Naive thymus-derived CD4-positive, alpha-beta T cell (primary cell): ENCODE results near the gene HDLBP. TPM values are rescaled to one million over a fixed set of nuclear protein-coding genes. Genes with fewer than 3 reads are reported as not detected.

Experiments used
- ATAC-seq: fragments of 150-1000 bp; cut with Tn5 transposase; 2 replicates; pipeline ENCODE4 v1.10.0; 2021; ENCODE audit warnings: mild to moderate bottlenecking, moderate library complexity
- CTCF ChIA-PET: fragments of 350-600 bp; sonication (Branson Sonifier 250); formaldehyde crosslinking; loops from one replicate; lab custom pipeline; 2021; ENCODE audit warnings: antibody characterized with exemption; lab: Charles Lee
- POLR2A ChIA-PET: fragments of 350-600 bp; sonication (Branson Sonifier 250); formaldehyde crosslinking; loops from one replicate; lab custom pipeline; 2021; ENCODE audit warnings: antibody characterized with exemption, inconsistent platforms; lab: Charles Lee
- DNase-seq, 9 donors: peaks; one replicate each; pipeline versions ENCODE4 v3.0.0 to v3.0.0-alpha.2; 2020 to 2022; ENCODE audit warnings: mixed read lengths in 1 of 9
- H3K27ac ChIP-seq: one replicate; pipeline ENCODE4 v1.7.0; 2013; ENCODE audit warnings: mild to moderate bottlenecking, low read depth, low read length, moderate library complexity
- H3K27me3 ChIP-seq, 2 donors: one replicate each; pipeline ENCODE4 v1.7.0; 2013; ENCODE audit warnings: low read length in 2 of 2, mild to moderate bottlenecking in 2 of 2, moderate library complexity in 2 of 2; ENCODE audit not compliant: control insufficient read depth in 2 of 2, insufficient read depth in 2 of 2
- H3K36me3 ChIP-seq, 3 experiments: 1 replicate in 2 of 3; 2 replicates in 1 of 3; pipeline ENCODE4 v1.7.0; 2013; ENCODE audit warnings: low read length in 3 of 3, mild to moderate bottlenecking in 3 of 3, moderate library complexity in 1 of 3; ENCODE audit not compliant: insufficient read depth in 3 of 3, control insufficient read depth in 2 of 3
- H3K4me1 ChIP-seq, 2 donors: one replicate each; pipeline ENCODE4 v1.7.0; 2013; ENCODE audit warnings: low read length in 2 of 2, mild to moderate bottlenecking in 2 of 2, moderate library complexity in 1 of 2; ENCODE audit not compliant: control insufficient read depth in 2 of 2, insufficient read depth in 2 of 2
- H3K4me3 ChIP-seq: 2 replicates; pipeline ENCODE4 v1.7.0; 2013; ENCODE audit warnings: mild to moderate bottlenecking, low read length
- H3K9me3 ChIP-seq, 3 experiments: 1 replicate in 2 of 3; 2 replicates in 1 of 3; pipeline ENCODE4 v1.7.0; 2013; ENCODE audit warnings: low read length in 3 of 3; ENCODE audit not compliant: control insufficient read depth in 2 of 3
- H3K27ac Mint-ChIP-seq, 9 donors: one replicate each; pipeline ENCODE4 v1.8.0; 2020 to 2022; ENCODE audit warnings: mixed read lengths in 9 of 9, mild to moderate bottlenecking in 8 of 9, moderate library complexity in 5 of 9, inconsistent platforms in 2 of 9
- H3K27me3 Mint-ChIP-seq, 5 donors: one replicate each; pipeline ENCODE4 v1.8.0; 2021 to 2022; ENCODE audit warnings: mixed read lengths in 5 of 5, mild to moderate bottlenecking in 1 of 5
- H3K36me3 Mint-ChIP-seq, 5 donors: one replicate each; pipeline ENCODE4 v1.8.0; 2020 to 2022; ENCODE audit warnings: mixed read lengths in 5 of 5, mild to moderate bottlenecking in 3 of 5, inconsistent platforms in 1 of 5
- H3K4me1 Mint-ChIP-seq, 7 donors: one replicate each; pipeline ENCODE4 v1.8.0; 2020 to 2022; ENCODE audit warnings: mixed read lengths in 7 of 7, mild to moderate bottlenecking in 3 of 7, inconsistent platforms in 1 of 7
- H3K4me3 Mint-ChIP-seq, 10 donors: one replicate each; pipeline ENCODE4 v1.8.0; 2020 to 2022; ENCODE audit warnings: mild to moderate bottlenecking in 10 of 10, mixed read lengths in 10 of 10, moderate library complexity in 6 of 10, inconsistent platforms in 2 of 10
- H3K9me3 Mint-ChIP-seq, 11 donors: one replicate each; pipeline ENCODE4 v1.8.0; 2020 to 2022; ENCODE audit warnings: mixed read lengths in 11 of 11, mild to moderate bottlenecking in 4 of 11, inconsistent platforms in 1 of 11, moderate library complexity in 1 of 11
- intact Hi-C, 2 donors: fragments of 100-400 bp; cut with micrococcal nuclease; formaldehyde crosslinking; loops; one replicate each; pipeline ENCODE4 v1.15.1; 2023
- polyA plus RNA-seq, 2 donors: library from polyadenylated mRNA; unstranded; fragments of 300-500 nt; fragmentation: Illumina TruSeq; gene quantifications; one replicate each; pipeline ENCODE4 v1.2.3, GENCODE V29; 2021
- total RNA-seq, 6 experiments: library from RNA in 5 of 6; stranded (reverse) in 5 of 6; gene quantifications; 1 replicate in 5 of 6; 2 replicates in 1 of 6; pipeline ENCODE4 v1.2.3 and lab custom pipeline; 2021 to 2026

The HDLBP gene
- total and polyA plus RNA-seq, 7 experiments from 2014 or later, result 42.8 to 231 (median 153) TPM

DNA sequence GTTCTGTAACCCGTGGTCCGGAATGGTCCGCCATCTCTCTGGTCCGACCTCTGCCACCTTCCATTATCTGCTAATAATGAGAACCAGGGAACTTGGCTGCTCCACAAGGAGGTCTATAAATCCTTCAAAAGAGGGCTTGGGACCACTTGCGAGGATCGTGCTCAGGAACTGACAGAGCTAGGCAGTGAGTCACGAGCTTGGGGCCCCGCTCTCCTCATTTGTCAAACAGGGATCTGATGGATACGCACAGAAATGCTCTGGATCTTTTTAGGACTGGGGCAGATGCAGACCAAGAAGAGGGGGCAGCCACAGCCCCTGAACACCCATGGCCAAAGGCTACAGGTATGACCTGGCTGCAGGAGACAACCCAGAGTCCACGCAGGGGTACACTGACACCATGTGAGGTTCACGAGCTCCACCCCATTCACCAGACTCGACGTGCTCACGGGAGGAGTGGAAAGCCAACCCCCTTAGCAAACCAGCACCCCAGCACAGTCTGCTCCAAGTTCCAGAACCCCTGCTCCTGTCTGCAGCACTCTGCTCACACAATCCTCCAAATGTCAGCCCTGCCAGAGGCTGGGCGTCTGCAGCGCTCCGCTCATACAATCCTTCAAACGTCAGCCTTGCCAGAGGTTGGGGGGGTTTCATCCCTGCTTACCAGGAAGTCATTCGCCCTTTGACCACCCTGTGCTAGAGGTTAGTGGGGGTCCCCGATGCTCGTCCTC lies 81.2 kb downstream of the HDLBP start:
- Histone ChIP-seq H3K4me3 (no peak overlapping the region), H3K27me3 (no peaks in the 10 kb centered on the region), H3K4me1 (no peaks in the 10 kb centered on the region), H3K9me3 (no peaks in the 10 kb centered on the region), H3K27ac (no peak overlapping the region), H3K36me3 (peaks cover 18 to 97% (median 29%) of the 10 kb centered on the region in 3 experiments)
- intact Hi-C loops, result no loop called here
- ATAC-seq (no peak), DNase-seq (no peak)
- ChIA-PET CTCF (no interaction called here), POLR2A (interaction anchor here (0.6 kb wide), 1 partner anchor 480 kb away, joined by 3 read pairs; no protein-coding TSS in a partner anchor)
- Mint-ChIP-seq H3K36me3 (peaks cover 18 to 87% (median 41%) of the 10 kb centered on the region in 5 donors), H3K4me1 (peaks cover 0 to 6% (median 0%) of the 10 kb centered on the region in 7 donors), H3K9me3 (no peaks in the 10 kb centered on the region), H3K27ac (no peak overlapping the region), H3K4me3 (no peak overlapping the region), H3K27me3 (no peaks in the 10 kb centered on the region)

DNA sequence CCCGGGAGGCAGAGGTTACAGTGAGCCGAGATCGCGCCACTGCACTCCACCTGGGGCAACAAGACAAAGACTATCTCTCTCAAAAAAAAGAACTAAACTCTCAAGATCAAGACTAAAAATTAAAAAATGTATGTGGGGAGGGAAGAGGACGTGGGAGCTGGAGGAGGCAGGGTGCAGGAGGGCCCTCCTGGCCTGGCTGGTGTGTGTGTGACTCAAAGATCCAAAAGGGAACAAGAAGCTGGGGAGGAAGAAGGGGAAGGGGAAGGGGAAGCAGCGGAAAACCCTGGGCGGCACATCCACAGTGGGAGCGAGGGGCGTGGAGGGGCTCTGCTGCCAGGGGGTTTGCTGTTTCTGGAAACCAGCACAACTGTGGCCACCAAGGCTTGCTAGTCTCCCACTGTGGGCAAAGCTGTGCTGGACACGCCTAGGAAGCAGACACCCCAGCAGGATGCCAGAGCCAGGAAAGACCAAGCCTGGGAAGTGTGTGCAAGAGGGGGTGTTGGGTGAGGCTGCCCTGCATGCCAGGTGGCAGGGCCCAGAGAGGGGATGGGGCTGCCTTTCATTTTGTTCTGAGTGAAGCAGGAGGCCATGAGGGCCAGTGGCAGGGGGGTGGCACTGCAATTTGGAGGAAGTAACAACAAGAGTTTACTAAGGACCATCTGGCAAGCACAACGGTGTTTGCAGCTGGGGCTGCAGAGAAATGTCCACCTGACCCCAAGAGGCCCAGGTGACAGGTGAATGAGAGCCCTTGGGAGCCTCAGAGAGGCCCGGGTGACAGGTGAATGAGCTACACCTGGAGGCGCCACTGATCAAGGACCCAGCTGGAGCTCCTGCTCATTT lies 82.5 kb downstream of the HDLBP start:
- no peak overlapping the region for H3K4me3 Mint-ChIP-seq
- no peak overlapping the region for H3K4me3 ChIP-seq
- ChIA-PET CTCF (no interaction called here), POLR2A (interaction anchor here (0.6 kb wide), 1 partner anchor 13 kb away, joined by 4 read pairs; no protein-coding TSS in a partner anchor)
- no peaks in the 10 kb centered on the region for H3K4me1 ChIP-seq
- intact Hi-C loops, result no loop called here
- no peaks in the 10 kb centered on the region for H3K27me3 ChIP-seq
- no peaks in the 10 kb centered on the region for H3K9me3 Mint-ChIP-seq
- DNase-seq (no peak), ATAC-seq (no peak)
- peaks cover 18 to 97% (median 22%) of the 10 kb centered on the region in 3 experiments for H3K36me3 ChIP-seq
- no peaks in the 10 kb centered on the region for H3K27me3 Mint-ChIP-seq
- H3K4me1 Mint-ChIP-seq, result peaks cover 0 to 6% (median 0%) of the 10 kb centered on the region in 7 donors
- no peaks in the 10 kb centered on the region for H3K9me3 ChIP-seq
- peaks cover 9 to 84% (median 35%) of the 10 kb centered on the region in 5 donors for H3K36me3 Mint-ChIP-seq
- peak overlapping the region in 1 of 9 donors; percentile 41 for H3K27ac Mint-ChIP-seq
- no peak overlapping the region for H3K27ac ChIP-seq

DNA sequence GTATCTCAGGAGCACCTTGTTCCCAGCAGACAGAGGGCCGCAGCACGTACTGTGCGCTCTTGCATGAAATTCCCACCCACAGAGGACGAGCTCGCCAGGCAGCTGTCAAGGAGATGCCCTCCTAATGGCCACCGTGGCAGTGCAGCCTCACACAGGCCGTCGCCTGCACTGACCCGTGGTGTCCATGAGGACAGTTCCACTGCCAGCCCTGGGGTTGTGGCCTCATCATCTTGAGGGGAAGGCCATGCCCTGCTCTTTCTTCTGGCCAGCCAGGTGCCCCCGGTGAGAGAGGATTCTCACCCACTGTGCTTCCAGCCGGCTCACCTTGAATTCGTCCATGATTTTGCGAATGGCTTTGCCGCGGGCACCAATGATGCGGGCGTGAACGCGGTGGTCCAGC lies 85.0 kb downstream of the HDLBP start:
- ChIA-PET CTCF (no interaction called here), POLR2A (interaction anchor here (0.7 kb wide), 1 partner anchor 58 kb away, joined by 3 read pairs; no protein-coding TSS in a partner anchor)
- Mint-ChIP-seq H3K4me3 (no peak overlapping the region), H3K27me3 (no peaks in the 10 kb centered on the region), H3K4me1 (peaks cover 0 to 6% (median 0%) of the 10 kb centered on the region in 7 donors), H3K27ac (no peak overlapping the region), H3K9me3 (no peaks in the 10 kb centered on the region), H3K36me3 (peaks cover 0 to 69% (median 28%) of the 10 kb centered on the region in 5 donors)
- Histone ChIP-seq H3K4me1 (no peaks in the 10 kb centered on the region), H3K9me3 (no peaks in the 10 kb centered on the region), H3K27ac (no peak overlapping the region), H3K36me3 (peaks cover 3 to 86% (median 17%) of the 10 kb centered on the region in 3 experiments), H3K4me3 (no peak overlapping the region), H3K27me3 (no peaks in the 10 kb centered on the region)
- ATAC-seq (no peak), DNase-seq (no peak)
- intact Hi-C loops, result no loop called here

DNA sequence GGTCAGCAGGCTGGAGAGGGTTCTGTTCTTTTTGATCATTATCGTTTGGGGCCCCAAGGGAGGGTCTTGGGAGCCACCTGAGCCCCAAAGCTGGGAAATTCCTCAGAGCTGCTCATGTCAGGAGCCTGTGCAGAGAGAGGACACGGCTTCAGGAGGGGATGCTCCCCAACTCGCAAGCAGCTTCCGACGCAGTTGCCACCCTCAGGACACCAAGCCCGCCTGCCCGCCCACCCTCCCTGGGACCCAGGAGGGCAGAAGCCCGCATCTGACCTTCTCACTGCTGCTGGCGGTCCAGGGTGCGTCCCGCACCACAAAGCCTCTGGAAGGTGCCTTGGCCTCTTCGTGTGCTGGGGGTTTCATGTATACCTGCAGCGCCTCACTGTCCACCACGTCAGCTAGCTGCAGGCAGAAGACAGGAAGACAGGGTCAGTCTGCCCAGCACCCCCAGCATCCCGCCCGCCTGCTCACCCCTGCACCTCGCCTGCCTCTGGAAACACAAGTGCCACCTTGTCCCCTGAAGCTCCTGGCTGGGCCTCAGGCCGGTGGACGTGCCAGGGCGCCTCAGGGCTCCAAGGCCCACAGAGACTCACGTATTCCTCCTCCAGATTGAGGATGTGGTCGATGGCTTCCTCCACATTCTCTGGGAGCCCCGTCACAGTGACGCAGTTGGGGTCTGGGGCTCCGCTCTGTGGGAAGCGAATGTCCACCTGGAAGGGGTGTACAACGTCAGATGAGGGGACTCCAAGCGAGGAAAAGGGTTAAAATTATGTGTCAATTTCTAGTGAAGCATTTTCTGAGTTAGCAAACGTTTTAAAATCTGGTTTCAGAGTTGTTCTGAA lies 85.7 kb downstream of the HDLBP start:
- ChIA-PET POLR2A (no interaction called here), CTCF (no interaction called here)
- no peak overlapping the region for H3K4me3 ChIP-seq
- H3K4me1 ChIP-seq, result no peaks in the 10 kb centered on the region
- H3K27me3 ChIP-seq, result no peaks in the 10 kb centered on the region
- no peak overlapping the region for H3K27ac ChIP-seq
- Mint-ChIP-seq H3K4me1 (peaks cover 0 to 6% (median 0%) of the 10 kb centered on the region in 7 donors), H3K27ac (no peak overlapping the region), H3K27me3 (no peaks in the 10 kb centered on the region), H3K36me3 (peaks cover 0 to 63% (median 23%) of the 10 kb centered on the region in 5 donors), H3K4me3 (no peak overlapping the region), H3K9me3 (no peaks in the 10 kb centered on the region)
- ATAC-seq, result no peak
- H3K36me3 ChIP-seq, result peaks cover 0 to 79% (median 15%) of the 10 kb centered on the region in 3 experiments
- DNase-seq, result no peak
- intact Hi-C loops, result no loop called here
- no peaks in the 10 kb centered on the region for H3K9me3 ChIP-seq

DNA sequence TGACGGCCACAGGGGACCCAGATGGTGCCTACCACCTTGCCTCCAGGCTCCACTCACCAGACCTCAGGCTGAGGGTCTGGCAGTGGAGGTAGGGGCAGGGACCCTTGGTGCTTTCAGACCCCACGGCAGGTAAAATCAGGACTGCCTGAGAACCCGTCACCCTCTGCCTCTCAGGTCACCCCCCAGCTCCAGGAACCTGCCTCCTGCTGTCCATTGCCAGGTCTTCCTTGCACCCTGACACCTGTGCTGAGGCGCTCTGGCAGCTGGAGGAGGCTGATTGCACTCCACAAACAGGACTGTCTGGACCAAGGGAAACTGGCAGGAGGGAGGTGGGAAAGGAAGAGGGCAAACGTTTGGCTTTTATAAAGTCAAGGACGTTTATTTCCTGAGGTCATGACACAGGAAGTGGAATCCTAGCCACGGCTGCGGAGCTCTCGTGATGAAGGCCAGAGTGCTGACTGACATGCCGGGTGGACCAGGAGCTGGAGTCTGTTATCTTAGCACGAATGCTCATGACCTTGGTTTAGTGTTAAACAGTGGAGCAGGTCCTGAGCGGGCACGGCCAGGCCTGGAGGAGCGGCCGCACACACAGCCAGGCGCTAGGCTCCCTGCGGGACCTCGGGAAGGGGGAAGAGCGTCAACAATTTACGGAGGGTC lies 86.5 kb downstream of the HDLBP start:
- H3K36me3 ChIP-seq, result peaks cover 0 to 71% (median 12%) of the 10 kb centered on the region in 3 experiments
- ChIA-PET CTCF (interaction anchor here (0.6 kb wide), 1 partner anchor 351 kb away, joined by 3 read pairs; no protein-coding TSS in a partner anchor), POLR2A (no interaction called here)
- DNase-seq (no peak), ATAC-seq (no peak)
- H3K27me3 Mint-ChIP-seq, result no peaks in the 10 kb centered on the region
- H3K27ac Mint-ChIP-seq, result peak overlapping the region in 1 of 9 donors; percentile 66
- H3K27me3 ChIP-seq, result no peaks in the 10 kb centered on the region
- peaks cover 0 to 55% (median 17%) of the 10 kb centered on the region in 5 donors for H3K36me3 Mint-ChIP-seq
- no peaks in the 10 kb centered on the region for H3K4me1 ChIP-seq
- H3K4me3 Mint-ChIP-seq, result no peak overlapping the region
- no peaks in the 10 kb centered on the region for H3K9me3 ChIP-seq
- H3K4me3 ChIP-seq, result no peak overlapping the region
- peaks cover 0 to 10% (median 5%) of the 10 kb centered on the region in 7 donors for H3K4me1 Mint-ChIP-seq
- H3K9me3 Mint-ChIP-seq, result no peaks in the 10 kb centered on the region
- intact Hi-C loops, result no loop called here
- H3K27ac ChIP-seq, result no peak overlapping the region
